Psoas muscle (tissue), 8 donors: ENCODE results near the gene CNNM4. TPM values are rescaled to one million over a fixed set of nuclear protein-coding genes. Genes with fewer than 3 reads are reported as not detected.

Experiments
- ATAC-seq, 4 donors: fragments of 200-7000 bp; cut with Tn5 transposase; one replicate each; pipeline ENCODE4 v1.9.1; 2020; ENCODE audit warnings: moderate library complexity in 3 of 4, mild to moderate bottlenecking in 2 of 4
- DNase-seq, 2 donors: peaks; one replicate each; pipeline ENCODE4 v3.0.0-alpha.2; 2020
- H3K27ac ChIP-seq: fragments of 200-600 bp; one replicate; pipeline ENCODE4 v1.8.0; 2022
- H3K27me3 ChIP-seq, 3 donors: fragments of 200-600 bp in 1 of 3; one replicate each; pipeline versions ENCODE4 v1.6.1 to v1.8.0; 2013 to 2022; ENCODE audit warnings: low read length in 2 of 3, mild to moderate bottlenecking in 2 of 3, moderate library complexity in 1 of 3; ENCODE audit not compliant: insufficient read depth in 3 of 3
- H3K36me3 ChIP-seq, 2 donors: fragments of 200-600 bp in 1 of 2; one replicate each; pipeline versions ENCODE4 v1.6.1 to v1.8.0; 2013 to 2022; ENCODE audit warnings: low read depth in 1 of 2, mild to moderate bottlenecking in 1 of 2, moderate library complexity in 1 of 2; ENCODE audit not compliant: insufficient read depth in 1 of 2
- H3K4me1 ChIP-seq: fragments of 200-600 bp; one replicate; pipeline ENCODE4 v1.8.0; 2022
- H3K4me3 ChIP-seq: fragments of 200-600 bp; one replicate; pipeline ENCODE4 v1.8.0; 2022; ENCODE audit warnings: mild to moderate bottlenecking
- H3K9me3 ChIP-seq: fragments of 200-600 bp; one replicate; pipeline ENCODE4 v1.8.0; 2022
- CTCF ChIP-seq: fragments of 200-600 bp; IDR thresholded peaks from one replicate; pipeline ENCODE4 v1.8.0; 2022; ENCODE audit warnings: antibody characterized with exemption
- WGBS, 3 donors: extraction: QIAGEN DNeasy Blood & Tissue Kit; methylation state at CpG; one replicate each; pipeline versions ENCODE4 v1.1.6 to v1.1.7; 2013; 5-methylcytosine and 5-hydroxymethylcytosine counted together
- intact Hi-C, 2 donors: fragments of 100-400 bp; cut with DNase I; formaldehyde crosslinking; loops; one replicate each; pipeline versions ENCODE4 v1.11.0 to v1.14.2; 2022
- polyA plus RNA-seq, 3 donors: library from polyadenylated mRNA; stranded (reverse); fragments of 200-250 nt; gene quantifications; one replicate each; pipeline ENCODE4 v1.2.3, GENCODE V29; 2013
- total RNA-seq, 4 donors: library from RNA; stranded (reverse); fragmentation: NEBNext Ultra II Directional in 2 of 4; extraction: Animal tissue kit (Norgen Biotek cat#: 25700) in 2 of 4; gene quantifications; one replicate each; pipeline versions ENCODE4 v1.2.1 to v1.2.4, GENCODE V29; 2021 to 2023
- donor health status: healthy with polysubstance abuse.
- donor health status: DM: no; HTN: no; CAD: no; lungs with moderate emphysema.
- donor health status: Bipolar disorder and iron deficiency.
- donor health status: healthy.
- donor health status: DM: yes; HTN: yes; CAD: no.
- donor health status: DM: no; HTN: no; CAD: no.
- donor health status: DM: no; HTN: no; CAD: no.
- donor health status: DM: yes; HTN: yes; CAD: no.

The CNNM4 gene
- total and polyA plus RNA-seq, 7 donors, result 2.7 to 28.8 (median 12.2) TPM

GRCh38 chr2:96832754-96833507 is 72.2 kb downstream of the CNNM4 start:
- Histone ChIP-seq H3K4me3 (no peak overlapping the region), H3K4me1 (peaks cover 19% of the 10 kb centered on the region), H3K9me3 (no peaks in the 10 kb centered on the region), H3K27ac (peak overlapping the region; percentile 62), H3K27me3 (no peaks in the 10 kb centered on the region), H3K36me3 (peaks cover 6 to 57% of the 10 kb centered on the region in 2 donors)
- intact Hi-C loops, result no loop called here
- no peak for TF ChIP-seq CTCF
- DNase-seq, result peak; percentile 83 to 91
- 22 to 26% (median 23%) methylated on average over 18 of the region's 18 CpGs for WGBS, 3 donors
- ATAC-seq, result peak; percentile 50 to 68 (median 64)

GRCh38 chr2:96835830-96836229 is 75.1 kb downstream of the CNNM4 start:
- intact Hi-C loops, result no loop called here
- no peak for TF ChIP-seq CTCF
- no peak overlapping the region for H3K4me3 ChIP-seq
- DNase-seq (no peak), ATAC-seq (peak in 3 of 4 donors; percentile 2 to 22 (median 11))
- H3K9me3 ChIP-seq, result no peaks in the 10 kb centered on the region
- peak overlapping the region; percentile 36 for H3K27ac ChIP-seq
- 22 to 48% (median 40%) methylated on average over 4 of the region's 4 CpGs for WGBS, 3 donors
- H3K27me3 ChIP-seq, result no peaks in the 10 kb centered on the region
- peaks cover 40% of the 10 kb centered on the region for H3K4me1 ChIP-seq
- peaks cover 0 to 57% of the 10 kb centered on the region in 2 donors for H3K36me3 ChIP-seq

- intact Hi-C loops, result no loop called here
- no peak for TF ChIP-seq CTCF
- Histone ChIP-seq H3K27ac (peak overlapping the region; percentile 97), H3K36me3 (peaks cover 0 to 53% of the 10 kb centered on the region in 2 donors), H3K9me3 (no peaks in the 10 kb centered on the region), H3K4me1 (peaks cover 37% of the 10 kb centered on the region), H3K4me3 (no peak overlapping the region), H3K27me3 (no peaks in the 10 kb centered on the region)
- 75 to 85% (median 81%) methylated on average over 9 of the region's 9 CpGs for WGBS, 3 donors
- DNase-seq, result no peak
- no peak for ATAC-seq
Measured at GRCh38 chr2:96837575-96837974, 76.9 kb downstream of the CNNM4 start.

DNA sequence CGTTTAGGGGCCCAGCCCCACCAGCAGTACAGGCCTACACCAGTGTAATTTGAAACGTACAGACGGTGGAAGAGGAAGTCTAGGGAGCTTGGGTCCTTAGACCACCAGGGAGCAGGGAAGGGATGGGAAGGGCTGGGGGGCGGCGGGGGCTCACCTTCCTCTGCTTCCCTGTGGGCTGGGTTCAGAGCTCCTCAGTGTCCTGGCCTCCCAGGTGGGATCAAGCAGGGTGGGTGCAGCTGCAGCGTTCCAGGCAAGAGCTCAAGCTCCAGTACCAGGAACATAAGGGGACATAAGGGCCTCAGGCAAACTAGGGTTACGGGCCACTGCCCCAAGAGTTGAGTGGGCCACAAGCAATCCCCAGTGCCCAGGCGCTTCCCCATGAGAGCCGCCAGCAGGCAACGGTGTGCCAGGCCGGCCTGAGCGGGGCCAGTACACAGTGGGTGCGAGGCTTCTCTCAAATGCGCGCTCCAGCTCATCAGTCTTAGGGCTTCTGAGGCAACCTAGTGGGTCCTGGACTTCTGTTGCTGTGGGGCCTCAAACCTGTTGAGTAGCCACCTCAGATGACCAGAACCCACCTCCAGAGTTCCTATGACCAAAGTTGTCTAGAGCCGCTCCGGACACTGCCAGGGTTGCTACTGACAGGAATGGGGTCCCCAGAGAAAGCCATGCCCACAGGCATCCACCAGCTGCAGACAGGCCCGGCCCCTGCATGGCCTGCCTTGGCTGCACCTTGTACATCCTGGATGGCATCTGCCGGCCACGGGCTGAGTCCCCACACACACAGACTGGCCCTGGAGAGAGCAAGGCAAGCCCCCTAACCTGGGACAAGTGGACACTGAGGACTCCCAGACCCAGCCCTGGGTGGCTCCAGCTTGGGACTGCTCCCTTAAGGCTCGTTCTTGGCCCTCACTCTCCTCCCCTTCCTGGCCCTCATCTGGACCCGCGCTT is 77.9 kb downstream of the CNNM4 start:
- Histone ChIP-seq H3K27ac (peak overlapping the region; percentile 97), H3K9me3 (no peaks in the 10 kb centered on the region), H3K27me3 (no peaks in the 10 kb centered on the region), H3K4me3 (peak overlapping the region; percentile 71), H3K4me1 (peaks cover 26% of the 10 kb centered on the region), H3K36me3 (peaks cover 0 to 50% of the 10 kb centered on the region in 2 donors)
- whole genome bisulfite sequencing, 3 donors, result 66 to 77% (median 71%) methylated on average over 21 to 23 of the region's 23 CpGs
- intact Hi-C loops, result no loop called here
- DNase-seq, result peak in 1 of 2 donors; percentile 44
- TF ChIP-seq CTCF, result no peak
- no peak for ATAC-seq
